ENCODE measurements around the gene CARD9.

Gene CARD9

DNA sequence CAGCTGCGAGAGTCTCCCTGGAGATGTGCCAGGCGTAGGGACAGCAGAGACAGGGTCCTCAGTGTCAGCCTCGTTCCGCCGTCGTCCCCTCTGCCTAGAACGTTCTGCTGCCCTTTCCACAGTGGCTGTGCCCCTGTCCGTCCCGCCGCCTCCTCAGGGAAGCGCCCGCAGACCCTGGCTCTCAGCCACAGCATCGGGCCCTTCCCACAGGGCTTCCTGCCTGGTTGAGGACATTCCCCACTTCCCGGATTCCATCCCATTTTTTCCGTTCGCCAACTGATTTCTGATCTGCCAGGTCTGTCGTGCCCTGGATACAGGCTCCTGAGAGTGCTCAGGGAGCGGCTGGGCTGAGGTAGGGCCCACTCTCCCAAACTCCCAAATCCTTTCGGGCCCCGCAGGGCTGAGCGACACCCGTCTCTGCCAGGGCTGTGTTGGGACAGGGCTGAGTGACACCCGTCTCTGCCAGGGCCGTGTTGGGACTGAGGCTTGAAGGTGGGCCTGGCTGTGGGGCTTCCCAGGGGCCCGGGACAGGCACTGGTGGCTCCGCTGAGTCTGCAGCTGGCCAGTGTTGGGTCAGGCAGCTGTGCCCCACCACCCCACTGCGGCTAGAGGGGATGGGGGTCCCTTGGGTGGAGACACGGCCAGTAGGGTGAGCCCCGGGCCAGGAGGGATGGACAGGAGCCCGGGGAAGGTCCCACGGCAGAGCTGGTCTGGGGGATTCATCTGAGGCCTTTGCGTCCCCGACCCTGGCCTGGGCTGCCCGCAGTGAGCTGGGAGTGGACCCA lies 25.8 kb downstream of the CARD9 start:
- Histone ChIP-seq H3K9me3 (no peaks in the 10 kb centered on the region), H3K4me3 (no peak overlapping the region), H3K4me1 (peaks cover 4% of the 10 kb centered on the region), H3K36me3 (replicated peaks) (no peaks in the 10 kb centered on the region), H3K27me3 (ENCODE audit: low read depth) (no peaks in the 10 kb centered on the region)
- in situ Hi-C loops (cut with MboI; ENCODE audit: low sequenced_read_pairs), result no loop called here
- no peak for DNase-seq (ENCODE audit: low spot score in 2 of 2)

DNA sequence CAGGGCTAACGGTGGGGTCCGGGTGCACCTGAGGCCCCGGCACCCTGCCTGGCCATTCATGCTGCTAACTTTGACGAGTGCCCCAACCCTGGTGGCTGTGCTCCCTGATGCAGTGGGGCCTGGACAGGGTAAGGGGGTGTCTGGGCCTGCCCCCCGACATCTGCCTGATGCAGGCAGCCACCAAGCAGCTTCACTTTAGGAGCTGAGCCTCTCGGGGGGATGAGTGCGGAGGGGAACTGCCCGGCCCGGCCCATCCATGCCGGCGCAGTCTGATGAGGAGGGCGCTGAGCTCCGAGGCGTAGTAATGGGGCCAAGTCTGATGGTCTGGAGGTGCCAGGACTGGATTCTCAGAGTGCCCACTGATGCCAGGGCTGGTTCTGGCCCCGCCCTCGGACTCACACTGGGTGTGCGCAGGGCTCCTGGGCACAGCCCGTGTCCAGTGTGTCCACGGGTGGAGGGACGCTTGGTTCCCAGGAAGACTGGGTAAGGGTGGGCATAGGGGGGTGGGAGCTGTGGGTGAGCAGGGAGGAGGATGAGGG lies 26.5 kb downstream of the CARD9 start:
- in situ Hi-C loops (cut with MboI; ENCODE audit: low sequenced_read_pairs), result no loop called here
- H3K27me3 ChIP-seq (ENCODE audit: low read depth), result no peaks in the 10 kb centered on the region
- no peak overlapping the region for H3K4me3 ChIP-seq
- H3K9me3 ChIP-seq, result no peaks in the 10 kb centered on the region
- H3K4me1 ChIP-seq, result peaks cover 4% of the 10 kb centered on the region
- no peaks in the 10 kb centered on the region for H3K36me3 ChIP-seq (replicated peaks)
- DNase-seq (ENCODE audit: low spot score in 2 of 2), result no peak

DNA sequence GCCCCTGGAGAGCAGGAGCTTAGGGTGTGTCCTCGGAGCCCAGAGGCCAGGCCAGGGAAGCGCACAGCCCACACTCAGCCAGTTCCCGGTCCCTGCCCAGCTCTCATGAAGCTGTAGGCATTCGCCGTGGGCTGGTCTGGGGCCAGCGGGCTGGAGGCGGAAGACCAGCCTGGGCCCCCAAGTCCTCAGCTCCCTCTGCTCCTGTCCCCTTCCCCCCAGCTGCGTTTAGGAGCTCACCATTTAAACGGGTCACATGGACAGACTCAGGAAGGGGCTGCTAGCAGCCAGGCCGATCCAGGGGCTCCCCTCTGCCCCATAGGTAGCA lies 27.4 kb downstream of the CARD9 start:
- in situ Hi-C loops (cut with MboI; ENCODE audit: low sequenced_read_pairs), result no loop called here
- Histone ChIP-seq H3K36me3 (replicated peaks) (no peaks in the 10 kb centered on the region), H3K4me3 (no peak overlapping the region), H3K9me3 (no peaks in the 10 kb centered on the region), H3K27me3 (ENCODE audit: low read depth) (no peaks in the 10 kb centered on the region), H3K4me1 (peaks cover 4% of the 10 kb centered on the region)
- DNase-seq (ENCODE audit: low spot score in 2 of 2), result no peak

DNA sequence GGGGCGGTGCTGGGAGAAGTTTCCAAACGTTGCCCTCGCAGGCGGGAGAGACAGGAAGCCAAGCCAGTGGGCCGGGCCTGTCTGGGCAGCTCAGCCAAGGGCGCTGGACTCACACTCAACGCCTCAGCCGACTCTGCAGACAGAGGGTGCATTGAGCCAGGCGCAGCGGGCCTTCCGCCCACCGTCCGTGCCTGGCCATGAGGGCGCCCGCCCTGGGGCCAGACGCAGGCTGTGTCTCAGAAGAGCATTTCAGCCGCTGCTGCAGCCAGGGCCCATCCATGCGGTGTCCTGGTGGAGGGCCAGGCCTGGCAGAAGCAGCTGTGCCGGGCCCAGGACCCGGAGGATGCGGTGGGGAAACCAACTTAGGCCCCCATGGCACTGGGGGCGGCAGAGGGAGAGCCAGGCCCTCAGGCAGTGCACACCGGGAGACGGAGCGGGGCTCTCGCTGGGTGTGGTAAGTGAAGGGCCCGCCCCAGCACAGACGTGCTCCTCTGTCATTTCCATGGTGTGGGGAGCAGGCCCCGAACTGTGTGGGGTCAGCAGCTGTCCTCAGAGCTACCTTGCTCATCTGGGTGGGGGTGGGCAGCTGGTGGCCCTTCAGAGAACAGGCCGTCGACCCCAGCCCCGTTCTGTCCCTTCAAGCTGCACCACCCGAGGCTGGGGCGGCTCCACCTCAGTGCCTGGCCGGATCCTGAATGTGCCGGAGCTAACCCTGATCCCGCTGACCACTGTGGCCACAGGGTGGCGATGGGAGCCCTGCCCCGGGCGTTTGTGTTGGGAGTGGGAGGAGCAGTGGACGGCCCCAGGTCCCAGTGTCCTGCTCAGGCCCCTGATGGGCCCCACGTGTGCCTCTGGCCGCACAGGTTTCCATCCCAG lies 27.9 kb downstream of the CARD9 start:
- Histone ChIP-seq H3K4me3 (no peak overlapping the region), H3K36me3 (replicated peaks) (no peaks in the 10 kb centered on the region), H3K4me1 (peaks cover 4% of the 10 kb centered on the region), H3K27me3 (ENCODE audit: low read depth) (no peaks in the 10 kb centered on the region), H3K9me3 (no peaks in the 10 kb centered on the region)
- DNase-seq (ENCODE audit: low spot score in 2 of 2), result peak in 1 of 2 experiments; percentile 66
- in situ Hi-C loops (cut with MboI; ENCODE audit: low sequenced_read_pairs), result no loop called here

DNA sequence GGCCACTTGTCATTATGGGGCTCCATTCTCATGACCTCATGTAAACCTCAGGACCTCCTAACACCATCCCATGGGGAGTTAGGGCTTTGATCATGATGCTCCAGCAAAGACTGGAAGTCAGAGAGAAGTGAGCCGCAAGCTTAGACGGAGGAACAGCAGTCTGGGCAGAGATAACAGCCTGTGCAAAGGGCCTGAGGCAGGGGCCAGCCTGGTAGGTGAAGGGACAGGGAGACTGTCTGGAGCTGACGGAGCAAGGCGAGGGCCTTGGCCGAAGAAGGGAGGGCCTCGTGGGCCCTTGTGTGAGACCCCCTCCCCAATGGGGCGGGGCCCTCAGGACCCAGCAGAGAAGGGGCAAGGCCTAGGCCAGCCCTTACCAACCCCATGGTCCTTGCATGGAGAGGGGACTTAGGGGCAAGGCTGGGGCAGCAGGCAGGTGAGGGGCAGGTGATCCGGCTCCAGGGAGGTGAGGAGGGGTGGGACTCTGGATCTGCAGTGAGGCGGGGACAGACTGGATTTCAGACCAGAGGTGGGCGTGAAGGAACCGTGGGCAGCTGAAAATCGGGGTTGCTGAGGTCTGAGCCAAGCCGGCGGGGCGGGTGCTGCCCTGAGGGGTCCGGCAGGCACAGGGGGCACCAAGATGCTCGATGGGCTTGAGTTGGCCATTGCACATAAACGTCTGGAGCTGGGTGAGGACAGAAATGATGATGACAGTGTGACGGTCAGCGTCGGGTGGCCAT lies 28.8 kb downstream of the CARD9 start:
- H3K4me3 ChIP-seq, result no peak overlapping the region
- no peaks in the 10 kb centered on the region for H3K9me3 ChIP-seq
- in situ Hi-C loops (cut with MboI; ENCODE audit: low sequenced_read_pairs), result no loop called here
- H3K36me3 ChIP-seq (replicated peaks), result no peaks in the 10 kb centered on the region
- no peaks in the 10 kb centered on the region for H3K27me3 ChIP-seq (ENCODE audit: low read depth)
- peaks cover 4% of the 10 kb centered on the region for H3K4me1 ChIP-seq
- no peak for DNase-seq (ENCODE audit: low spot score in 2 of 2)

DNA sequence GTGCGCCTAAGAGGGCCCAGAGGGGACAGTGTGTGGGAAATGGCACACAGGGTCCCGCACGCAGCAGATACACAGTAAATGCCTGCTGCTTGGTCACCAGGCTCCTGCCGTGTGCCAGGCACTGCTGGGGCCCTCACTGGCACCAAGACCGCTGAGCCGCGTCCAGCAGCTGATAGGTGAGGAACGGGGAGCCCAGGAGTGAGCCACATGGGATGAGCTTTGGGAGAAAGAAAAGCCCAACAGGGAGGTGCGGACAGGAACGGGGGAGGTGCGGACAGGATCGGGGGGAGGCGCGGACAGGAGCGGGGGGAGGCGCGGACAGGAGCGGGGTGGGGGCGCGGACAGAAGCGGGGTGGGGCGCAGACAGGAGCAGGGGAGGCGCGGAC lies 29.6 kb downstream of the CARD9 start:
- no peaks in the 10 kb centered on the region for H3K36me3 ChIP-seq (replicated peaks)
- H3K27me3 ChIP-seq (ENCODE audit: low read depth), result no peaks in the 10 kb centered on the region
- peaks cover 4% of the 10 kb centered on the region for H3K4me1 ChIP-seq
- in situ Hi-C loops (cut with MboI; ENCODE audit: low sequenced_read_pairs), result no loop called here
- no peaks in the 10 kb centered on the region for H3K9me3 ChIP-seq
- no peak overlapping the region for H3K4me3 ChIP-seq
- DNase-seq (ENCODE audit: low spot score in 2 of 2), result no peak

DNA sequence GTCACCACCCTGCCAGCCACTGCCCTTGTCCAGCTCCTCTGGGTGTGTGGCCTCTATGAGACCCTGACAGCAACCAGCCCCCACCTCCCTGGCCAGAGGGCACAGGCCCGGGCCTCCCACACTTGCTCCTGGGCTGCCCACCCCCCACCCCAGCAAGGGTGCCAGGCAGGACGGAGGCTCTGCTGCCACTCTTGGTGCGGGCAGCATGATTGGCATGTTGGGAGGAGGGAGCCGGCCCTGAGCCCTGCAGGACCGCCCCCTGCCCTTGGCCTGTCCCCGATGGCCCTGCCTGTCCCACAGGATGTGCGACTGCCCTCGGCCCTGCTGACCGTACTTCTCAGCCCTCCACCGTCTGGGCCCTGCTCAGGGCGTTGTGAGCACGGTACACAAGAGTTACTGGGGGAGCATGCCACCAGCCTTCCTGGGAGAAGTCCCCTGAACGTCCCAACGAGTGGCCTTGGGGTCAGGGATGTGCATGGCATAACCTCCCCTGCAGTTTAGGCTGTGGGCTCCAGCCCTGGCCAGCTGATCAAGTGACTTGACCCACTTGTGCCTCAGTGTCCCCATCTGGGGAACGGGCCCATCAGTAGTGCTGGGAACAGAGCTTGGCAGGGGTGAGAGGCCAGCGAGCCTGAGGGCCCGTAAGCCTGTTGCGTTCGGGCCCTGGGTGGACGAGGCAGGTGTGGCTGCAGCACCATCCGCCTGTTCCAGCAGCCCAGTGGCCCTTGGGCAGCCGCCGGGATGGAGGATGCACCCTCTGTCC lies 30.2 kb downstream of the CARD9 start:
- no peaks in the 10 kb centered on the region for H3K27me3 ChIP-seq (ENCODE audit: low read depth)

DNA sequence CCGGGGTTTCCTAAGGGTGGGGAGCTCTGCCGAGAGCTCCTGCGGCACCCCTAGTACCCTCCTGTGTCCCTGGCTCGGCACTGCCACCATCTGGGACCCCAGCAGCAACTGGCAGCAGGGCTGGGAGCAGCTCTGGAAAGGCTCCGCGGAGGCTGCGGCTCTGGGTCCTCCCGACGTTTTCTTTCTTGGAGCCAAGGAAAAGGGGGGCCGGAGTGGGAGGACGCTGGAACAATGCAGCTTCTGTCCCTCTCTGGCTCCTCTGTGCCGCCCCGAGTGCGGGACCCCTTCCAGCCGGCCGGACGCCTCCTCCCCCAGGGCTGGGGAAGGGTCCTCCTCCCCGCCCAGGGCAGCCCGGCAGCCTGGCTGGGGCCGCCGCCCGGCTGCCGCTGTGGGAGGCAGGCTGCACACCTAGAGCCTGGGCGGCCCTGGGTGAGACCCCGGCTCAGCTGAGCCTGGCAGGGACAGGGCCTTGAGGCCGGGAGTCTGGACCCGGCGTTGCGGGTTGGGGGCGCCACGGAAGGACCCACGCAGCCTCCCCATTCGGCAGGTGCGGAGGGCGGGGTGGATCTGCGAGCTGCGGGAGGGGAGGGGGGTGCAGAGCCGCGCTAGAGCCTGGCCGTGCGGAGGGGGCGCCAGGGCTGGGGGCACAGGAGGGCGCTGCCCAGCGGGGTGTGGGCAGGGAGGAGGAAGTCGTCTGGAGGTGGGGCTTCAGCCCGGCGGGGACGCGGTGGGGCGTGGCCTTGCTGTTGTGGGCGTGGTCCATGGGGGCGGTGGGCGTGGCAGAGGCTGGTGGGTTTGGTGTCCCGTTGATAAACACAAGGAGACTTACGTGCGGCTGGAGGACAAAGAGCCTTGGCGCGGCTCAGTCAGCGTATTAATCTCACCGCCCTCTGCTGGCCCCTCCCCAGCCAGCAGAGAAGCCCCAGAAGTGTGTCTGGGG lies 31.0 kb downstream of the CARD9 start:
- Histone ChIP-seq H3K27me3 (ENCODE audit: low read depth) (no peaks in the 10 kb centered on the region), H3K4me1 (peaks cover 4% of the 10 kb centered on the region), H3K9me3 (no peaks in the 10 kb centered on the region), H3K4me3 (no peak overlapping the region), H3K36me3 (replicated peaks) (no peaks in the 10 kb centered on the region)
- peak; percentile 78 to 93 for DNase-seq (ENCODE audit: low spot score in 2 of 2)
- in situ Hi-C loops (cut with MboI; ENCODE audit: low sequenced_read_pairs), result no loop called here

More for the DNA sequence above, 30.2 kb downstream of the CARD9 start:
- peaks cover 4% of the 10 kb centered on the region for H3K4me1 ChIP-seq
- H3K9me3 ChIP-seq, result no peaks in the 10 kb centered on the region
- in situ Hi-C loops (cut with MboI; ENCODE audit: low sequenced_read_pairs), result no loop called here
- no peaks in the 10 kb centered on the region for H3K36me3 ChIP-seq (replicated peaks)
- DNase-seq (ENCODE audit: low spot score in 2 of 2), result no peak
- no peak overlapping the region for H3K4me3 ChIP-seq

DNA sequence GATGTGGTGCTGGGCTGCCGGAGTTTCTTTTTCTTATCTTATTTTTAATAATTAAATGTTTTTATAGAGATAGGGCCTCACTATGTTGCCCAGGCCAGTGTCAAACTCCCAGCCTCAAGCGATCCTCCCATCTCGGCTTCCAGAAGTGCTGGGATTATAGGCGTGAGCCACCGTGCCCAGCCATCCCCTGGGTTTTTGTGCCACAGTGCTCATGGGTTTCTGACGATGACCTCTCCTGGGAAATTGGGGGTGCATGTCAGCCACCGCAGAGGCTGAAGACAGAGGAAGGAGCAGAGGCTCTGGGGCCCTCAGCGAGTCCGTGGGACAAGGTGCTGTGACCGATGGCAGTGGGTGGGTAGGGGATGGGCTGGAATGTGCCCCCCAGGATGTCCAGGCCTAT lies 31.7 kb downstream of the CARD9 start:
- Histone ChIP-seq H3K9me3 (no peaks in the 10 kb centered on the region), H3K4me3 (no peak overlapping the region), H3K27me3 (ENCODE audit: low read depth) (no peaks in the 10 kb centered on the region), H3K36me3 (replicated peaks) (no peaks in the 10 kb centered on the region), H3K4me1 (peaks cover 4% of the 10 kb centered on the region)
- in situ Hi-C loops (cut with MboI; ENCODE audit: low sequenced_read_pairs), result no loop called here
- no peak for DNase-seq (ENCODE audit: low spot score in 2 of 2)

DNA sequence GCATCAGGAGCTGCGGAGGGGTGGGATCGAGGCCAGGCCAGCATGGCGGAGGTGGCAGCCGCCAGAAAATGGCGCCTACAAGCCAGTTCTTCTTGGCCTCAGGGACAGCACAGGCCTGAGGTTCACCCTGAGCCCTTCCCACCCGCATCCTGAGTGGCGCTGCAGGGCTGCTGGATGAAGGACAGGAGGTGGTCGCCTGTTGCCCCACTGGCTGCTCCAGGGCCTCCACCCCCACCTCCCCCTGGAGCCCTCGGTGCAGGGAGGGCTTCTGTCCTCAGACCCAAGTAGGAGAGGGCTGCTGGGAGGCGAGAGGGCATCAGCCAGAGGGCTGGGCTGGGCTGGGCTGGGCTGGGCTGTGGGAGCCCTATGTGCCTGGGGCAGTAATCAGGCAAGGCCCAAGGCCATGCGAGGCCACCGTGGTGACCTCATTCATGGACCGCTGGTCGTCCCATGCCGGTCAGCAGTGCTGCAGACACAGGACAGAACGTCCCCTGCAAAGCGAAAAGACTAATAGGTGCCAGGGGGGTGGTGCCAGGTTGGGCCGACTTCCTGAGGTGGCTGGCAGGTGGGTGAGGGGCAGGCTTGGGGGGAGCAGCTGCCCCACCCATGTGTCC lies 32.3 kb downstream of the CARD9 start:
- Histone ChIP-seq H3K9me3 (no peaks in the 10 kb centered on the region), H3K4me1 (peaks cover 4% of the 10 kb centered on the region), H3K27me3 (ENCODE audit: low read depth) (no peaks in the 10 kb centered on the region), H3K4me3 (no peak overlapping the region), H3K36me3 (replicated peaks) (no peaks in the 10 kb centered on the region)
- in situ Hi-C loops (cut with MboI; ENCODE audit: low sequenced_read_pairs), result no loop called here
- no peak for DNase-seq (ENCODE audit: low spot score in 2 of 2)

DNA sequence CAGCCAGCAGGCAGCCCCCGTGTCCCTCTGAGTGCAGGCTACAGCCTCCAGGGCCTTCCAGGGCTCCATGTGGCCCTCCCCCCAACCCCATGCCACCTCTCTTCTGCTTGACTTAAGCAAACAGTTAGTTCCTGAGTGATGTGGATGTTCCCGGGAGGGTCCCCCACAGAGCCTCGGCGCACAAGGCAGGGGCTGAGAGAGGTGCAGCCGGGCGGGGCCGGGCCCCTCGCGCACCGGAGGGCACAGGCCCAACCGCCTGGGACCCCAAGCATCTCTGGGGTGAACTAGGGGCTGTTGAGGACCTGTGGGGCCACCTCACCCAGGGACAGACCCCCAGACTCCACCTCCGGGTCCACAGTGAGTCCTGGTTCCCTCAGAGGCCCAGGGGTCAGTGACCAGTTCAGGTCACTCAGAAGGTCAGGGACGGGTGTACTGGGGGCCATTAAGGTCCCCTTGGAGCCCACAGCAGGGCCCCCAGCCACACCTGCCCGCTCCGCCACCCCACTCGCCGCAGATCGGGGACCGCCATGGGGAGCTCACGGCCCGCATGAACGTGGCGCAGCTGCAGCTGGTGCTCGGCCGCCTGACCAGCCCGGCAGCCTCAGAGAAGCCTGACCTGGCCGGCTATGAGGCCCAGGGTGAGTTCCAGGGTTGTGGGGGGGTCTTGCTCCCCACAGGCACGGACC lies 33.0 kb downstream of the CARD9 start:
- Histone ChIP-seq H3K9me3 (no peaks in the 10 kb centered on the region), H3K4me1 (peaks cover 4% of the 10 kb centered on the region), H3K27me3 (ENCODE audit: low read depth) (no peaks in the 10 kb centered on the region), H3K4me3 (no peak overlapping the region), H3K36me3 (replicated peaks) (no peaks in the 10 kb centered on the region)
- DNase-seq (ENCODE audit: low spot score in 2 of 2), result no peak
- in situ Hi-C loops (cut with MboI; ENCODE audit: low sequenced_read_pairs), result no loop called here

DNA sequence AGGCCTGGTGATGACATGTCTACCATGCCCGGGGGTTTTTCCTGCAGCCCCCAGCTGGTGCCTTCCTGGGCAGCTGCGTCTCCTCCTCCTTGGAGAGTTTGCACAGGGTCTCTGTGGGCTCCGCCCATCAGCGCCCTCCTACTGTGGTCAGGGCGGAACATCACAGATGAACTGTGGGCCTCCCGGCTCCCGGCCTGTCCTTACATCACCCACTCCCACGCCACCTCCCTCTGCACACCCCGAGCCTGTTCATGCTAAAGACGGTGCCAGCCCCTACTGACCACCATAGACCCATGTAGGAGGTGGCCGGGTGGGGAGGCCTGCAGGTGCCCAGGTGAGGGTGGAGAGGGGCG lies 33.5 kb downstream of the CARD9 start:
- Histone ChIP-seq H3K9me3 (no peaks in the 10 kb centered on the region), H3K36me3 (replicated peaks) (no peaks in the 10 kb centered on the region), H3K4me3 (no peak overlapping the region), H3K27me3 (ENCODE audit: low read depth) (no peaks in the 10 kb centered on the region), H3K4me1 (peaks cover 4% of the 10 kb centered on the region)
- no peak for DNase-seq (ENCODE audit: low spot score in 2 of 2)
- in situ Hi-C loops (cut with MboI; ENCODE audit: low sequenced_read_pairs), result no loop called here

Data from HAP-1 (cell line).